Heart left ventricle (tissue), 13 donors: Measurements from ENCODE around the gene SNX8.

Experiments used
- CTCF ChIP-seq, 12 donors: fragments of 200-600 bp; sonication (generic) in 4 of 12; IDR thresholded peaks; one replicate each; pipeline versions ENCODE4 v1.5.0 to v1.8.0; 2018 to 2022; ENCODE audit warnings: antibody characterized with exemption in 12 of 12, mild to moderate bottlenecking in 5 of 12
- POLR2A ChIP-seq, 2 donors: fragments of 450-650 bp; IDR thresholded peaks; one replicate each; pipeline ENCODE4 v1.6.1; 2017; ENCODE audit warnings: antibody characterized with exemption in 2 of 2, mild to moderate bottlenecking in 2 of 2, moderate library complexity in 2 of 2
- donor health status: ischemic (EF 13 %, LVEDD 7.1; RV severe dilation, severe dysfunction).
- donor health status: DM: no; HTN: yes; CAD: no.
- donor health status: DM: no; HTN: no; CAD: no.
- donor health status: ischemic (EF 25% LVEDD 6.9; RV normal size, moderate dysfunction).
- donor health status: ischemic (EF 25% LVEDD 5.7; RV mildly dilated, moderate dysfunction).
- donor health status: ischemic (EF 35%, LVEDD 5.7; RV mildly dilated, moderate dysfunction).
- donor health status: nonischemic (EF 11% LVEDD 7.7; RV severe dilation, severe dysfunction).
- donor health status: DM: yes; HTN: yes; CAD: no.
- donor health status: PGD.
- donor health status: ischemic (EF 29% LVEDD 5.4; RV normal size, mild dysfunction).
- donor health status: nonischemic (EF 23%, LVEDD 6.1; RV moderate dilation, normal function).

- TF ChIP-seq CTCF (IDR thresholded peaks at IDR 0.05): no peak
- no peak for TF ChIP-seq POLR2A (IDR thresholded peaks at IDR 0.05)
Observed at GRCh38 chr7:2281541-2281940, 32.7 kb downstream of the SNX8 start.
